DND-41 (cell line): ENCODE measurements around the gene ZFP14.
"Not testable (repeated sequence)": the region's sequence is repeated elsewhere in the genome, so short reads cannot be mapped to it uniquely, and the experiment has no call there.

Source experiments
- ATAC-seq: fragments of 200-7000 bp; cut with Tn5 transposase; 3 replicates; pipeline ENCODE4 v1.9.1; 2021; ENCODE audit warnings: low read depth; ENCODE audit not compliant: insufficient read depth
- DNase-seq: peaks from one replicate; pipeline ENCODE4 v3.0.0-alpha.2; 2020
- H2AFZ ChIP-seq: 2 replicates; pipeline ENCODE4 v1.6.0; 2012; ENCODE audit warnings: low read depth, low read length
- H3K27ac ChIP-seq: 2 replicates; pipeline ENCODE4 v1.5.1; 2012; ENCODE audit warnings: low read length, inconsistent platforms
- H3K27me3 ChIP-seq: fragments of 200-600 bp; sonication (generic); 2 replicates; pipeline ENCODE4 v1.6.0; 2012; ENCODE audit warnings: low read length, mild to moderate bottlenecking, inconsistent platforms; ENCODE audit not compliant: insufficient read depth, poor library complexity
- H3K36me3 ChIP-seq: 2 replicates; pipeline ENCODE4 v1.5.1; 2012; ENCODE audit warnings: low read length, inconsistent platforms; ENCODE audit not compliant: insufficient read depth
- H3K4me1 ChIP-seq: 2 replicates; pipeline ENCODE4 v1.5.1; 2012; ENCODE audit warnings: mild to moderate bottlenecking, low read length; ENCODE audit not compliant: insufficient read depth
- H3K4me2 ChIP-seq: 2 replicates; pipeline ENCODE4 v1.6.0; 2012; ENCODE audit warnings: mild to moderate bottlenecking, moderate library complexity, low read length, inconsistent platforms; ENCODE audit not compliant: insufficient read depth
- H3K4me3 ChIP-seq, 2 experiments: fragments of 200-600 bp in 1 of 2; shearing (Covaris generic) in 1 of 2; 2 replicates each; pipeline ENCODE4 v1.5.1; 2012 to 2016; ENCODE audit warnings: inconsistent platforms in 2 of 2, low read length in 2 of 2, mild to moderate bottlenecking in 2 of 2, low read depth in 1 of 2, moderate library complexity in 1 of 2
- H3K79me2 ChIP-seq: 2 replicates; pipeline ENCODE4 v1.6.0; 2012; ENCODE audit warnings: low read length, inconsistent platforms; ENCODE audit not compliant: insufficient read depth
- H3K9ac ChIP-seq: 2 replicates; pipeline ENCODE4 v1.6.0; 2012; ENCODE audit warnings: low read depth, mild to moderate bottlenecking, inconsistent platforms, low read length, moderate library complexity
- H3K9me3 ChIP-seq: 2 replicates; pipeline ENCODE4 v1.5.1; 2012; ENCODE audit warnings: low read length, moderate library complexity, mild to moderate bottlenecking, inconsistent platforms; ENCODE audit not compliant: insufficient read depth, severe bottlenecking
- H4K20me1 ChIP-seq: 2 replicates; pipeline ENCODE4 v1.6.0; 2012; ENCODE audit warnings: low read length; ENCODE audit not compliant: insufficient read depth
- CTCF ChIP-seq: IDR thresholded peaks from 2 replicates; pipeline ENCODE4 v1.5.1; 2012; ENCODE audit warnings: borderline replicate concordance, low read length, moderate library complexity, mild to moderate bottlenecking; ENCODE audit not compliant: poor library complexity, severe bottlenecking; ENCODE audit errors: extremely low read depth
- EZH2 ChIP-seq: IDR thresholded peaks from 3 replicates; pipeline ENCODE4 v1.6.1; 2012; ENCODE audit warnings: borderline replicate concordance, low read depth, mild to moderate bottlenecking, moderate library complexity, low read length, inconsistent platforms; ENCODE audit not compliant: severe bottlenecking

The ZFP14 gene

DNA sequence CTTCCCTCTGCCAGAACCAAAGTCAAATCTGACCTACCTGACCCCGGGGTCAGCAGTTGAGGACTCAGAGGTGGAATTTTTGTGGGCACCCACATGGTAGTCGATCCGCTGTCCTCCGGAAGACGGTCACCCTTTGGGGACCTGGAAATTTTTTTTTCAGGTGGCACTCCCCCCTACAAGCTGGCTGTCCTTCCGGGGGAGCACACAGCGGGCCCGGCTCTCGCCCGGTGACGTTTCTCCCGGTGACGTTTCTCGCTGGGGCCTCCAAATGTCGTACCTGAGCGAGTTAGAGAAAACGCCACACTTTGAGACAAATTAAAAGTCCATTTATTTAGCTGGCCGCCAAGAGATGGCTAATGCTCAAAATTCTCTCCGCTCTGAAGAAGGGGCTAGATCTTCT is 48.8 kb downstream of the ZFP14 start:
- Histone ChIP-seq H3K36me3 (no peaks in the 10 kb centered on the region), H3K27ac (no peak overlapping the region), H3K4me2 (no peak overlapping the region), H3K4me3 (no peak overlapping the region), H3K9ac (no peak overlapping the region), H3K9me3 (no peaks in the 10 kb centered on the region), H2AFZ (no peak overlapping the region), H3K27me3 (no peaks in the 10 kb centered on the region), H4K20me1 (no peaks in the 10 kb centered on the region), H3K79me2 (no peaks in the 10 kb centered on the region), H3K4me1 (no peaks in the 10 kb centered on the region)
- TF ChIP-seq CTCF (no peak), EZH2 (no peak)
- DNase-seq: no peak
- ATAC-seq: no peak

DNA sequence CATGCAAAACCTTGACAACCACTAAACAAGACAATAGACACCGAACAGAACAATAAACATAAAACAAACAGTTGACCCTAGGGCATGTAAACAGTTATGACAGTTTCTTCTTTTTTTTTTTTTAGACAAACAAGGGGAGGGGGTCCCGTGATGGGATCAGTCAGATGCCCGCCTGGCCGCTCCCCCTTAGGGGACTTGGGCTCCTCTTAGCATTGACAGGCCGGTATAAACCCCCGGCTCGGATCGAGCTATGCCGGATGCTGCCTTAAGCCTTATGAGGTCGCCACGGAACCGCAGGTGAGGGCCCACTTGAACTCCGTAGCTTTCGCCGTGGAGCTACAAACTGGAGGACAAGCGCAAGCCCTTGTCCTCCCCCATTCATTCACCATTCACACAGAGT is 49.5 kb downstream of the ZFP14 start:
- not testable (repeated sequence) for H3K27me3 ChIP-seq, H3K4me1 ChIP-seq, H2AFZ ChIP-seq, H3K4me2 ChIP-seq, H3K36me3 ChIP-seq, H3K27ac ChIP-seq, DNase-seq, ATAC-seq, H3K4me3 ChIP-seq, H3K79me2 ChIP-seq, H3K9me3 ChIP-seq, H4K20me1 ChIP-seq, H3K9ac ChIP-seq

DNA sequence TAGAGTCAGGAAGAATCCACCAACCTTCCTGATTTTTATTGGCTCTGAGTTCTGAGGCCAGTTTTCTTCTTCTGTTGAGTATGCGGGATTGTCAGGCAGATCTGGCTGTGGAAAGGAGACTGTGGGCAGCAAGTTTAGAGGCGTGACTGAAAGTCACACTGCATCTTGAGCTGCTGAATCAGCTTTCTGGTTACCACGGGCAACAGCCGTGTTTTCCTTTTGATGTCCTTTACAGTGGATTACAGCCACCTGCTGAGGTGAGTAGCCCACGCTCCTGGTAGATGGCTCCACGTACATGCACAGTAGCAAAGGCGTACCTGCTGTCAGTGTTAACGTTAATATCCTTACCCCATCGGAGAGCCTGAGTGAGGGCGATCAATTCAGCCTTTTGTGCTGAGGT is 52.4 kb downstream of the ZFP14 start:
- H2AFZ ChIP-seq, H3K9ac ChIP-seq, H3K9me3 ChIP-seq, DNase-seq, H3K27ac ChIP-seq, H3K79me2 ChIP-seq, H4K20me1 ChIP-seq, H3K36me3 ChIP-seq, H3K4me1 ChIP-seq, ATAC-seq, H3K4me2 ChIP-seq, H3K4me3 ChIP-seq, H3K27me3 ChIP-seq: not testable (repeated sequence)

- not testable (repeated sequence) for H3K27me3 ChIP-seq, ATAC-seq, DNase-seq, H3K27ac ChIP-seq, H3K4me1 ChIP-seq, H3K4me2 ChIP-seq, H3K79me2 ChIP-seq, H4K20me1 ChIP-seq, H3K4me3 ChIP-seq, H3K9ac ChIP-seq, H3K9me3 ChIP-seq, H3K36me3 ChIP-seq, H2AFZ ChIP-seq
These were observed 63.8 kb downstream of the ZFP14 start for GRCh38 chr19:36315164-36315563.

GRCh38 chr19:36314053-36314452 is 64.9 kb downstream of the ZFP14 start:
- H3K27me3 ChIP-seq, H3K27ac ChIP-seq, H3K4me2 ChIP-seq, H3K79me2 ChIP-seq, ATAC-seq, H3K4me1 ChIP-seq, H3K9me3 ChIP-seq, H2AFZ ChIP-seq, H3K4me3 ChIP-seq, H3K36me3 ChIP-seq, DNase-seq, H4K20me1 ChIP-seq, H3K9ac ChIP-seq: not testable (repeated sequence)

DNA sequence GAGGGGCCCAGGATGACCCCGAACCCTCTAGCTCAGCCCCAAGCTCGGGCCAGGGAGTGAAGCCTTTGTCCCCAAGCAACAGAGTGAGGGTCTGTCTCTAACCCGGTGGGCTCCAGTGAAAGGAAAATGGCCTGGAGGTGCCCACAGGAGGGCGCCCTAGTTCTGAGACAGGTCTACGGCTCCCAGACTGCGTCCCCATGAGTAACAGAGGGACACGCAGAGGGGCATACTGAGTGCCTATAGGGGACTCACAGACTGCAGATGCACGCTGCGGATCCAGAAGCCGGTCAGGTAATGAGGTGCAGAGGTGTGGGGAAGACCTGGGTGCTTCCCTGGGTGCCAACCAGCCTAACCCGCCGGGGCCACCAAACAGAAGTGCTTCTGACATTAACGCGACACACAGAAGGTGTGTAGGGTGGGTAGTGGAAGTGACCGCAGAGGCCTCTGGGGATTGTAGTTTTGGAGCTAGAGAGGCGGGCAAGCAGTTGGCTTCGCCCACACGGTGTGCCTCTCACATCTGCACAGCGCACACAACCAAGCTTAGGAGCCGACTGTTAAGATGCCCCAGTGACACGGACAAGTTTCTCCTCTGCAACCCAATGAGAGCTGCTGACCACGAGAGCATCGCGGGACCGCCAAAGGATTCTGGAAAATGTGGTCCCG is 67.8 kb downstream of the ZFP14 start:
- H3K27me3 ChIP-seq, H3K4me2 ChIP-seq, H3K4me1 ChIP-seq, H3K27ac ChIP-seq, H3K9ac ChIP-seq, H4K20me1 ChIP-seq, ATAC-seq, H3K79me2 ChIP-seq, H3K36me3 ChIP-seq, DNase-seq, H3K4me3 ChIP-seq, H3K9me3 ChIP-seq, H2AFZ ChIP-seq: not testable (repeated sequence)

DNA sequence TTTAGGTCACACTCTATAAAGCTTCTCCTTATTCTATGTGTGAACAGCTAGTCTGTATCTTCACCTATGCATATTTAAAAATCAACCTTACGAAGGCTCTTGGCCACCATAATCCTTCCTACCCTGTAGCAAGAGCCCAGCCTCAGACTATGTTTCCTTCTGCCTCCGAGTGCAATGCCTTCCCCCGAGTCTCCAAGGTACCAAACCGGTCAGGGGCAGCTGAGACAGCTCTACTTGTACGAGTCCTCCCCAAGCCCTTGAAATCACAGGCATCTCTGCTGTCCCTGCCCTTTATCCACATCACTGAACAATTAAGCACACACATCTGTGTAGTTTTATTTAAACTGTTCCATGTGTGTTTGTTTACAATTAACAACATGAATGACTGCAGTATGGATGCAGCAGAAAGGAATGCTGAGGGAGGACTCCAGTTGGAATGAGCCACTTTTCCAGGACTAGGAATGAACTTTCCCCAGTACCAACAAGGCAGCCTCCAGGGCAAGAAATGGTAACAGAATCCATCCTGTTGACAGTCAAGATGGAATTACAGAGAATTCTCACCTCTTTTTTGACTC is 68.5 kb downstream of the ZFP14 start:
- not testable (repeated sequence) for H3K4me1 ChIP-seq, H3K36me3 ChIP-seq, H4K20me1 ChIP-seq, H3K4me3 ChIP-seq, DNase-seq, H3K4me2 ChIP-seq, H3K9me3 ChIP-seq, H3K27me3 ChIP-seq, ATAC-seq, H3K27ac ChIP-seq, H2AFZ ChIP-seq, H3K79me2 ChIP-seq, H3K9ac ChIP-seq
